Heart left ventricle (tissue), 13 donors: ENCODE data around the gene SMIM32.

ENCODE experiments used
- POLR2A ChIP-seq, 2 donors: fragments of 450-650 bp; IDR thresholded peaks; one replicate each; pipeline ENCODE4 v1.6.1; 2017; ENCODE audit warnings: antibody characterized with exemption in 2 of 2, mild to moderate bottlenecking in 2 of 2, moderate library complexity in 2 of 2
- TF ChIP-seq, protein P1 (sequence below), 12 donors: fragments of 200-600 bp; sonication (generic) in 4 of 12; IDR thresholded peaks; one replicate each; pipeline versions ENCODE4 v1.5.0 to v1.8.0; 2018 to 2022; ENCODE audit warnings: antibody characterized with exemption in 12 of 12, mild to moderate bottlenecking in 5 of 12
- donor health status: ischemic (EF 13 %, LVEDD 7.1; RV severe dilation, severe dysfunction).
- donor health status: DM: no; HTN: yes; CAD: no.
- donor health status: DM: no; HTN: no; CAD: no.
- donor health status: ischemic (EF 25% LVEDD 6.9; RV normal size, moderate dysfunction).
- donor health status: ischemic (EF 25% LVEDD 5.7; RV mildly dilated, moderate dysfunction).
- donor health status: ischemic (EF 35%, LVEDD 5.7; RV mildly dilated, moderate dysfunction).
- donor health status: nonischemic (EF 11% LVEDD 7.7; RV severe dilation, severe dysfunction).
- donor health status: DM: yes; HTN: yes; CAD: no.
- donor health status: PGD.
- donor health status: ischemic (EF 29% LVEDD 5.4; RV normal size, mild dysfunction).
- donor health status: nonischemic (EF 23%, LVEDD 6.1; RV moderate dilation, normal function).

DNA sequence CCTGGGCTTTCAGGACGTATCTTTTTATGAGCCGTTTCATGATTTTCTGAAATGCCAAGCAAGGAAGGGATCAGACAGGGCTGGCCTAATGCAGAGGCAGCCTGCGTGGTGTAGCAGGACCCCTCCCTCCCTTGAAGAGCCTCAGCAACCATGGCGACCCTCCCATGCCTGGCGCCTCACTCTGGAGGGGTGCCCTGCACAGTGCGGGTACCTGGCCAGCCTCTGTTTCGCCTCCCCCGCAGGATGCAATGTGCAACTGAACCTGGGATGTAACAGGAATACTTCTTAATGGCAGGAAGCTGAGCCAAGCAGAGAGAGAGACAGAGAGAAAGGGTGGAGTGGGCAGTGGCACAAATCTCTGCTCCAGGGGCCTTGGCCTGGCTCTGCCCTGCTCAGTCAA lies 23.3 kb upstream of the SMIM32 start:
- TF ChIP-seq, protein P1, sequence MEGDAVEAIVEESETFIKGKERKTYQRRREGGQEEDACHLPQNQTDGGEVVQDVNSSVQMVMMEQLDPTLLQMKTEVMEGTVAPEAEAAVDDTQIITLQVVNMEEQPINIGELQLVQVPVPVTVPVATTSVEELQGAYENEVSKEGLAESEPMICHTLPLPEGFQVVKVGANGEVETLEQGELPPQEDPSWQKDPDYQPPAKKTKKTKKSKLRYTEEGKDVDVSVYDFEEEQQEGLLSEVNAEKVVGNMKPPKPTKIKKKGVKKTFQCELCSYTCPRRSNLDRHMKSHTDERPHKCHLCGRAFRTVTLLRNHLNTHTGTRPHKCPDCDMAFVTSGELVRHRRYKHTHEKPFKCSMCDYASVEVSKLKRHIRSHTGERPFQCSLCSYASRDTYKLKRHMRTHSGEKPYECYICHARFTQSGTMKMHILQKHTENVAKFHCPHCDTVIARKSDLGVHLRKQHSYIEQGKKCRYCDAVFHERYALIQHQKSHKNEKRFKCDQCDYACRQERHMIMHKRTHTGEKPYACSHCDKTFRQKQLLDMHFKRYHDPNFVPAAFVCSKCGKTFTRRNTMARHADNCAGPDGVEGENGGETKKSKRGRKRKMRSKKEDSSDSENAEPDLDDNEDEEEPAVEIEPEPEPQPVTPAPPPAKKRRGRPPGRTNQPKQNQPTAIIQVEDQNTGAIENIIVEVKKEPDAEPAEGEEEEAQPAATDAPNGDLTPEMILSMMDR (IDR thresholded peaks at IDR 0.05), result no peak
- no peak for TF ChIP-seq POLR2A (IDR thresholded peaks at IDR 0.05)
